Lower leg skin (tissue), 3 donors: Measurements from ENCODE around the gene ZNF33A.

ENCODE experiments used
- CTCF ChIP-seq, 3 donors: fragments of 450-650 bp; IDR thresholded peaks; one replicate each; pipeline ENCODE4 v1.5.1; 2016; ENCODE audit warnings: antibody characterized with exemption in 3 of 3, mild to moderate bottlenecking in 3 of 3, moderate library complexity in 2 of 3
- POLR2A ChIP-seq, 2 donors: fragments of 450-650 bp; IDR thresholded peaks; one replicate each; pipeline ENCODE4 v1.6.1; 2016 to 2017; ENCODE audit warnings: antibody characterized with exemption in 2 of 2, mild to moderate bottlenecking in 1 of 2, moderate library complexity in 1 of 2

DNA sequence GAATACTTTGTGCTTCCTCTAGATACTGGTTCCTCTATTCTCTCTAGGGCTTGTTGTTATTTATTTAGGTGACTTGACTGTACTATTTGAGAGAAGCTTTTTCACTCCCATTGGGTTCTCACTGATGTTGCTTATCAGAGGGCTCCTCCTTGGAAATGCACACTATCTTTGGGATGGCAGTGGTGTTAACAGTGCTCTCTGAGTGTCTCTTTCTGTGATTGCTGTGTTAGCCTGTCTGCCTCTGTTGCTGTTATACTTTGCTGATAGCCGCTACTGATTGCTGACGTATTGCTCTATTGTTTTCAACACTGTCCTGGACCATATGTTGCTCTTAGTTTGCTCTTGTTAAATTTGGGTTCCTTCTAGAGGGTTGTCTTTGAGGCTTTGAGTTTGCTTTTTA, 34.7 kb downstream of the ZNF33A start:
- TF ChIP-seq CTCF (IDR thresholded peaks at IDR 0.05) (no peak), POLR2A (IDR thresholded peaks at IDR 0.05) (no peak)
